HepG2 (cell line): ENCODE results near the gene ERF.

Source experiments
- AFF4 ChIP-seq: sonication (generic); formaldehyde crosslinking; IDR thresholded peaks from 2 replicates; pipeline ENCODE4 v1.4.0; 2020; ENCODE audit warnings: missing genetic modification reagents
- CTCF ChIP-seq: sonication (generic); formaldehyde crosslinking; IDR thresholded peaks from 2 replicates; pipeline ENCODE4 v1.5.0; 2020; ENCODE audit warnings: mild to moderate bottlenecking, missing genetic modification reagents, moderate library complexity
- ETV5 ChIP-seq: IDR thresholded peaks from 2 replicates; pipeline ENCODE4 v1.6.1; 2018; ENCODE audit warnings: missing biosample characterization, missing genetic modification reagents, inconsistent platforms, borderline replicate concordance
- MAFF ChIP-seq: IDR thresholded peaks from 2 replicates; pipeline ENCODE4 v1.6.1; 2011; ENCODE audit warnings: low read depth, low read length, improper control_type of control experiment
- SRF ChIP-seq: IDR thresholded peaks from 2 replicates; pipeline ENCODE4 v1.6.1; 2011; ENCODE audit warnings: mild to moderate bottlenecking, low read depth, low read length, moderate library complexity
- TAF1 ChIP-seq: sonication (generic); formaldehyde crosslinking; IDR thresholded peaks from 2 replicates; pipeline ENCODE4 v1.4.0; 2020; ENCODE audit warnings: missing genetic modification reagents
- ZFP36 ChIP-seq: fragments of 150-350 bp; IDR thresholded peaks from 2 replicates; pipeline ENCODE4 v1.6.1; 2018; ENCODE audit warnings: borderline replicate concordance, low read length, low read depth; ENCODE audit not compliant: partially characterized antibody
- ZNF354B ChIP-seq: sonication (generic); formaldehyde crosslinking; IDR thresholded peaks from 2 replicates; pipeline ENCODE4 v1.8.0; 2022; ENCODE audit warnings: mild to moderate bottlenecking, missing genetic modification reagents
- ZNF615 ChIP-seq: sonication (generic); formaldehyde crosslinking; IDR thresholded peaks from 2 replicates; pipeline ENCODE4 v1.5.0; 2020; ENCODE audit warnings: mild to moderate bottlenecking, missing genetic modification reagents, borderline replicate concordance
- ZNF780A ChIP-seq: sonication (generic); formaldehyde crosslinking; IDR thresholded peaks from 2 replicates; pipeline ENCODE4 v1.8.0; 2022; ENCODE audit warnings: mild to moderate bottlenecking, missing genetic modification reagents, moderate library complexity

- no peak for TF ChIP-seq CTCF
- TF ChIP-seq ETV5 (CRISPR knock-in tag), result no peak
- TF ChIP-seq ZNF780A (CRISPR knock-in tag), result no peak
- no peak for TF ChIP-seq SRF
- no peak for TF ChIP-seq AFF4
- TF ChIP-seq MAFF, result no peak
- TF ChIP-seq TAF1 (CRISPR knock-in tag), result no peak
- no peak for TF ChIP-seq ZNF615 (CRISPR knock-in tag)
- TF ChIP-seq ZNF354B (CRISPR knock-in tag), result no peak
- no peak for TF ChIP-seq ZFP36
These were observed 7.8 kb downstream of the ERF start for GRCh38 chr19:42246922-42247639.
